Mucosa of descending colon (tissue), 3 donors: ENCODE measurements around the gene EPS8L3. TPM values are rescaled to one million over a fixed set of nuclear protein-coding genes. Genes with fewer than 3 reads are reported as not detected.
"Not testable (repeated sequence)": the region's sequence is repeated elsewhere in the genome, so short reads cannot be mapped to it uniquely, and the experiment has no call there.

Experiments
- ATAC-seq: fragments of 200-7000 bp; cut with Tn5 transposase; one replicate; pipeline ENCODE4 v1.9.1; 2020; ENCODE audit warnings: mild to moderate bottlenecking, moderate library complexity
- DNase-seq, 3 donors: peaks; one replicate each; pipeline ENCODE4 v3.0.0-alpha.2; 2020
- H3K36me3 ChIP-seq: fragments of 200-600 bp; one replicate; pipeline ENCODE4 v1.8.0; 2021; ENCODE audit warnings: low read depth, mild to moderate bottlenecking
- H3K4me1 ChIP-seq: fragments of 200-600 bp; one replicate; pipeline ENCODE4 v1.8.0; 2021; ENCODE audit warnings: low read depth, mild to moderate bottlenecking
- H3K4me3 ChIP-seq: fragments of 200-600 bp; one replicate; pipeline ENCODE4 v1.8.0; 2021; ENCODE audit warnings: mild to moderate bottlenecking
- H3K9me3 ChIP-seq: fragments of 200-600 bp; one replicate; pipeline ENCODE4 v1.8.0; 2021; ENCODE audit warnings: mild to moderate bottlenecking
- CTCF ChIP-seq: fragments of 200-600 bp; IDR thresholded peaks from one replicate; pipeline ENCODE4 v1.8.0; 2022; ENCODE audit warnings: antibody characterized with exemption, mild to moderate bottlenecking
- intact Hi-C, 2 donors: fragments of 100-400 bp; cut with DNase I in 1 of 2; cut with micrococcal nuclease in 1 of 2; formaldehyde crosslinking; loops; one replicate each; pipeline versions ENCODE4 v1.11.0 to v1.11.1; 2022; cut with DNase I, micrococcal nuclease
- total RNA-seq, 3 donors: library from RNA; stranded (reverse); fragmentation: NEBNext Ultra II Directional in 2 of 3; extraction: Animal tissue kit (Norgen Biotek cat#: 25700) in 2 of 3; gene quantifications; one replicate each; pipeline versions ENCODE4 v1.2.1 to v1.2.4, GENCODE V29; 2021 to 2023
- donor health status: DM: no; HTN: no; CAD: no; lungs with moderate emphysema.
- donor health status: DM: no; HTN: no; CAD: no.
- donor health status: DM: no; HTN: yes; CAD: no.

Gene EPS8L3
- total RNA-seq, 3 donors from 2014 or later: 211 to 539 (median 356) TPM

GRCh38 chr1:109751531-109752260, 12.0 kb downstream of the EPS8L3 start:
- Histone ChIP-seq H3K9me3 (peaks cover 5% of the 10 kb centered on the region), H3K36me3 (peaks cover 4% of the 10 kb centered on the region), H3K4me3 (no peak overlapping the region), H3K4me1 (no peaks in the 10 kb centered on the region)
- no peak for TF ChIP-seq CTCF
- DNase-seq (no peak), ATAC-seq (peak; percentile 5)
- intact Hi-C loops: no loop called here

GRCh38 chr1:109750920-109751319, 12.8 kb downstream of the EPS8L3 start:
- TF ChIP-seq CTCF: no peak
- intact Hi-C loops: no loop called here
- Histone ChIP-seq H3K4me1 (no peaks in the 10 kb centered on the region), H3K4me3 (no peak overlapping the region), H3K36me3 (peaks cover 4% of the 10 kb centered on the region), H3K9me3 (peaks cover 5% of the 10 kb centered on the region)
- DNase-seq (no peak), ATAC-seq (peak; percentile 4)

- ATAC-seq (peak; percentile 16), DNase-seq (no peak)
- Histone ChIP-seq H3K4me3 (no peak overlapping the region), H3K4me1 (no peaks in the 10 kb centered on the region), H3K36me3 (peaks cover 1% of the 10 kb centered on the region), H3K9me3 (peaks cover 5% of the 10 kb centered on the region)
- intact Hi-C loops: no loop called here
- no peak for TF ChIP-seq CTCF
Observed at GRCh38 chr1:109750241-109750882, 13.4 kb downstream of the EPS8L3 start.

GRCh38 chr1:109749221-109749620, 14.5 kb downstream of the EPS8L3 start:
- intact Hi-C loops: no loop called here
- TF ChIP-seq CTCF: no peak
- Histone ChIP-seq H3K36me3 (no peaks in the 10 kb centered on the region), H3K9me3 (peaks cover 5% of the 10 kb centered on the region), H3K4me1 (no peaks in the 10 kb centered on the region), H3K4me3 (no peak overlapping the region)
- DNase-seq: no peak
- ATAC-seq: peak; percentile 5

- intact Hi-C loops, H3K36me3 ChIP-seq, H3K4me3 ChIP-seq, ATAC-seq, H3K9me3 ChIP-seq, H3K4me1 ChIP-seq, DNase-seq: not testable (repeated sequence)
Observed at GRCh38 chr1:109748311-109748710, 15.4 kb downstream of the EPS8L3 start.

GRCh38 chr1:109740615-109741373, 22.9 kb downstream of the EPS8L3 start, which contains the start of gene GSTM3:
TSS of gene GSTM3 (minus strand) at chr1:109741038. CDS start at chr1:109740287, 751 bp downstream.
- no peaks in the 10 kb centered on the region for H3K36me3 ChIP-seq
- TF ChIP-seq CTCF: no peak
- H3K4me1 ChIP-seq: peaks cover 11% of the 10 kb centered on the region
- H3K4me3 ChIP-seq: peak within 1 kb of the TSS; percentile 36
- H3K9me3 ChIP-seq: no peaks in the 10 kb centered on the region
- DNase-seq: no peak
- intact Hi-C loops: no loop called here
- ATAC-seq: peak; percentile 32
